CD4-positive, CD25-positive, alpha-beta regulatory T cell (primary cell): ENCODE results near the gene IRX4. TPM values are rescaled to one million over a fixed set of nuclear protein-coding genes. Genes with fewer than 3 reads are reported as not detected.

Experiments used
- polyA plus RNA-seq, 4 donors: library from polyadenylated mRNA; unstranded; fragments of 300-500 nt; fragmentation: Illumina TruSeq; gene quantifications; one replicate each; pipeline ENCODE4 v1.2.3, GENCODE V29; 2021
- total RNA-seq: library from RNA; stranded (reverse); gene quantifications from one replicate; pipeline ENCODE4 v1.2.3, GENCODE V29; 2022

Gene IRX4
- total and polyA plus RNA-seq, 5 donors from 2014 or later = not detected

Other genes with a start within 250 kb of the IRX4 start
- gene MRPL36, start 83.1 kb downstream of the IRX4 start, total RNA-seq = 15.8 TPM
- gene MRPL36, start 83.1 kb downstream of the IRX4 start, polyA plus RNA-seq = 100 to 1,000 TPM in 3 of 4 donors, 10 to 100 TPM in 1; 98.7 to 127 (median 112) TPM
- gene NDUFS6, start 81.5 kb downstream of the IRX4 start, total RNA-seq = 21.6 TPM
- gene NDUFS6, start 81.5 kb downstream of the IRX4 start, polyA plus RNA-seq = 10 to 100 TPM; 66.5 to 98.7 (median 75.7) TPM